Suppressor macrophage (primary cell): ENCODE data around the gene ETS2.

Experiments
- DNase-seq, 4 experiments: peaks; one replicate each; pipeline ENCODE4 v3.0.0-alpha.2; 2020 to 2022

The ETS2 gene

DNA sequence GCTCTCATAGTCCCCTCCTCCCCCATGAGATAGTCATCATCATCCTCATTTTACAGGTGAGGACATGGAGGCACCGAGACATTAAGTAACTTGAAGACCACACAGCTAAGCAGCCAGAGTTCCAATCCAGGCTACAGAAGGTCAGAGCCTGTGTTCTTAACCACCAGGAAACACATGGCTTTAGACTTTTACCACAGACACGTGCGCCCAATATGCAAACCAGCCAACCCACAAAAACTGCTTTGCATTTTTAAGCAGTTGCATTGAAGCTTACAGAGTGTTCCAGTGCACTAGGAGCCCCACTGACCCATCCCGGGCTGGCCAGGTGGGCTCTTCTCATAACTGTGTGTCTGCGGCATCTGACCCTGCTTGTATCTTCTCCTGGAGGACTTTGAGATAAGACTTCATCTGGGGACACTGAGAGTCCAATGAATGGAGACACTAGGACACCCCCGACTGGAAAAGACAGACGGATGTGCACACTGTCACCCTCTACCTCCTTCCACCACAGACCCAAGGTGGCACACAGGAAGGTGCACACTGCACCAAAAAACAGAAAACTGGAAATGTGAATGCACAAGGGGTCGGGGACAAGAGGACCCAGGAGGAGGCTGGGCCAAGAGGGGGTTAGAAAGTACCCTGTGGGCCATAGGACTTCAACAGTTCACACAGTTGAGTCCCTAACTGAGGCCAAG lies 56.4 kb downstream of the ETS2 start:
- peak in 1 of 4 experiments; percentile 29 for DNase-seq

DNA sequence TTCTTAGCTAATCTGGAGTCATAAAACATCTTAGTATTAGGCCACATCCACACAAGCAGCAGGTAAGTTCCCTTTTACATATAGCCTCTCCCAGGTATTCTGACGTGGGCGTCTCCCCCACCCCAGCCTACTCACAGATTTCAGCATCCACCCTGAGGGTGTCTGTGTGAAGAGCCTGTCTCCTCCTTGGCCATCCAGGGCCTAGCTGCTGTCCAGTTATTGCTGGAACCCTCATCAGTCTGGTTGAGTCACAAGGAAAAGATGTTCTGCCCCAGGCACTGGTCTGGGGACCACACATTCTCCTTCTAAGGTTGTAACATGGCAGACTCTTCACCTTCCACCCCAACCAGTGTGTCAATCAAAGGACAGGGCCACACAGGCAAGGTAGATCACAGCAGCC lies 57.6 kb downstream of the ETS2 start:
- DNase-seq = no peak

DNA sequence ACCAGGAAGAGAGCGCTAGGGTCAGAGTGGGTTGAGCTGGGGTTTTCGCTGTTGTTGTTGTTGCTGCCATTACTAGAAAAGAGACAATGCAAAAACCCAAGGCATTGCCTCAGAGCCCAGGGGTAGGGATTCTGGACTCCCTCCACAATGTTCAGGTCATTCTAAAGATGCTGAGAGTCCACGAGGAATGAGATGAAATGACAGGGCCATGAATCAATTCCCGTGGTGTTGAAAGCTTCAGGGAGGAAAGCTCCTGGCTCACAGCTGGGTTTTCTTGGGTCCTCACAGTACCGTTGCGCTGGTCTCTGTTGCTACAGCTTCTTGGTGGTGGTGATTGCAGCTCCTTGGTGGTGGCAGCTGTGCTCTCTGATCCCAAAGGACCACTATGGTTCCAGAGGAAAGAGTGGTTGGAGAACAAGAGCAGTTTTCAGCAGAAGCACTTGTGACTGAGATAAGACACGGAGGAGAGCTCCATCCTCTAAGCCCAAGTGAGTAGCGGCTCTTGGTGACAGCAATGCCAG lies 58.2 kb downstream of the ETS2 start:
- no peak for DNase-seq

DNA sequence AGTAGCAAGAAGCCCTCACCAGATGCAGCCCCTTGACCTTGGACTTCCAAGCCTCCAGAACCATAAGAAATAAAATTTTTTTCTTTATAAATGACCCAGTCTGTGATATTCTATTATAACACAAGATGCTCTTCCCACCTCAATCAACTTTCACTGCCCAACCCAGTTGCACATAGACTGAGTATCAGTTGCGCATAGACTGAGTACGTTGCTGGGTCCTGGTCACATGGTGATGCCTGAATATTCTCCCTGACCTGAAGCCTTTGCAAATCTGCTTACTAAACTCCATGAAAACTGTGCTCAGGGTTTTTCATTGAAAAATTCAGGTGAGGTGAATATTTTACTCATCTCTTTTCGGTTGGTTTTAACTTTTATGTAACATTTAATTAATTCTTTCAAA lies 59.2 kb downstream of the ETS2 start:
- no peak for DNase-seq

DNA sequence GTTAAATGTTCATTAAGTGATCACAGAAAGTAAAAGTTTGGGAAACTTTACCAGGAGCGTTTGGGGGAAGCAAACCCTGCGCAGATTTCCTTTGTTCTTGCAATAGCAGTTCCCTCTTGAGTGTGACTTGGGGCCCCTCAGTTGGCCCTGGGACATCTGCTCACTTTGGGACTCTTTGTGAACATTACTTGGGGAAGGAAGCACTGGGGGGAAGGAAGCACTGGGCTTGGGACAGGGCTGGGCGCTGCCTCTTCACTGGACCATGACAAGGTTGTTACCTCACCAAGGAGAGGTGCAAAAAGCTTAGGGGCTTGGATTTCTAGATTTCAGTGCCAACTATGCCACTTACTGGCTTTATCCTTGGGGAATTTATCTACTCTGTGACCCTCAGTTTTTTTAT lies 63.5 kb downstream of the ETS2 start:
- DNase-seq = peak; percentile 35 to 63 (median 50)

DNA sequence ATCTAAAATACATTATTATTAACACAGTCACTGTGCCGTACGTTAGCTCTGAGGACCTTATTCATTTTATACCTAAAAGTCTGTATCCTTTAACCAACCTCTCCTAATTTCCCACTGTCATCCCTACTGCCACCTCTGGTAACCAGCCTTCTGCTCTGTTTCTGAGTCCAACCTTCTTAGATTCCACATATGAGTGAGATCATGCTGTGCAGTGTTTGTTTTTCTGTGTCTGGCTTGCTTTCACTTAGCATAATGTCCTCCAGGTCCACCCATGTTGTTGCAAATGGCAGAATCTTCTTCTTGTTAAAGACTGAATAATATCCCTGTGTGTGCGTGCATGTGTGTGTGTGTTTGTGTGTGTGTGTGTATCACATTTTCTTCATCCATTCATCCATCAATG lies 64.2 kb downstream of the ETS2 start:
- peak in 1 of 4 experiments; percentile 16 for DNase-seq
